GM12878 (cell line): ENCODE data around the gene LRRC26. TPM values are rescaled to one million over a fixed set of nuclear protein-coding genes. Genes with fewer than 3 reads are reported as not detected.
A peak's percentile ranks its signal among the peaks of the same experiment; 100 is the strongest.

ENCODE experiments used
- ATAC-seq: fragments of 200-7000 bp; cut with Tn5 transposase; 3 replicates; pipeline ENCODE4 v1.9.1; 2020; ENCODE audit warnings: mild to moderate bottlenecking, moderate library complexity
- BruUV-seq: library from RNA; stranded (reverse); fragments of 400-500 nt; replicated peaks from 2 replicates; lab custom pipeline; 2021; lab: Mats Ljungman, UMichigan
- CTCF ChIA-PET: fragments of 300-600 bp; sonication (Branson Sonifier 250); formaldehyde crosslinking; extraction: SDS; loops from one replicate; lab custom pipeline; 2021; ENCODE audit warnings: inconsistent platforms; lab: Yijun Ruan, JAX
- POLR2A ChIA-PET: fragments of 350-600 bp; formaldehyde crosslinking; extraction: SDS; loops from one replicate; lab custom pipeline; 2021; ENCODE audit warnings: inconsistent platforms; lab: Charles Lee
- RAD21 ChIA-PET: fragments of 300-600 bp; sonication (Branson Sonifier 250); formaldehyde crosslinking; loops from one replicate; lab custom pipeline; 2023; ENCODE audit warnings: antibody characterized with exemption; ENCODE audit not compliant: unreplicated experiment; lab: Charles Lee
- SMC1A ChIA-PET: fragments of 300-600 bp; sonication (Branson Sonifier 250); formaldehyde crosslinking; loops from one replicate; lab custom pipeline; 2023; ENCODE audit not compliant: unreplicated experiment, uncharacterized antibody; lab: Charles Lee
- DNase-seq: peaks from one replicate; pipeline ENCODE4 v3.0.0-alpha.2; 2011; ENCODE audit warnings: low read depth, low spot score
- FAIRE-seq: peaks from 3 replicates; lab custom pipeline; 2011; peaks lifted over from hg19 to GRCh38; lab: Jason Lieb, UNC
- H2AFZ ChIP-seq: 2 replicates; pipeline ENCODE4 v1.6.0; 2011; ENCODE audit warnings: low read depth, low read length, control low read depth; ENCODE audit not compliant: control insufficient read depth
- H3K27ac ChIP-seq: 2 replicates; pipeline ENCODE4 v1.5.1; 2011; ENCODE audit warnings: control low read depth; ENCODE audit not compliant: control insufficient read depth, insufficient read depth
- H3K27me3 ChIP-seq, 2 experiments: replicated peaks in 1 of 2; 2 replicates each; pipeline versions ENCODE4 v1.6.0 to v1.6.1; 2011; ENCODE audit warnings: low read length in 1 of 2; ENCODE audit not compliant: control insufficient read depth in 2 of 2, insufficient read depth in 2 of 2
- H3K36me3 ChIP-seq, 2 experiments: 2 replicates each; pipeline ENCODE4 v1.5.1; 2011; ENCODE audit warnings: low read length in 1 of 2; ENCODE audit not compliant: control insufficient read depth in 2 of 2, insufficient read depth in 2 of 2
- H3K4me1 ChIP-seq: 2 replicates; pipeline ENCODE4 v1.6.1; 2011; ENCODE audit warnings: mild to moderate bottlenecking, low read length, moderate library complexity, mixed read lengths; ENCODE audit not compliant: control insufficient read depth, insufficient read depth
- H3K4me2 ChIP-seq: 2 replicates; pipeline ENCODE4 v1.6.0; 2011; ENCODE audit warnings: control low read depth; ENCODE audit not compliant: control insufficient read depth, insufficient read depth
- H3K4me3 ChIP-seq: fragments of 200-600 bp; sonication (generic); 2 replicates; pipeline ENCODE4 v1.5.1; 2016
- H3K79me2 ChIP-seq: 2 replicates; pipeline ENCODE4 v1.6.0; 2011; ENCODE audit warnings: low read length; ENCODE audit not compliant: control insufficient read depth, insufficient read depth
- H3K9ac ChIP-seq: 2 replicates; pipeline ENCODE4 v1.8.0; 2011; ENCODE audit warnings: low read length, control low read depth, mixed read lengths; ENCODE audit not compliant: control insufficient read depth, insufficient read depth
- H3K9me3 ChIP-seq: replicated peaks from 3 replicates; pipeline ENCODE4 v1.5.1; 2011; ENCODE audit warnings: mild to moderate bottlenecking, low read length; ENCODE audit not compliant: control insufficient read depth, insufficient read depth
- H4K20me1 ChIP-seq: 2 replicates; pipeline ENCODE4 v1.6.0; 2011; ENCODE audit not compliant: control insufficient read depth, insufficient read depth
- BHLHE40 ChIP-seq, 2 experiments: fragments of 450-650 bp in 1 of 2; IDR thresholded peaks; 2 replicates each; pipeline ENCODE4 v1.6.1; 2011 to 2017; ENCODE audit warnings: low read depth in 2 of 2, borderline replicate concordance in 1 of 2, improper control_type of control experiment in 1 of 2, low read length in 1 of 2, mild to moderate bottlenecking in 1 of 2
- CHD4 ChIP-seq: fragments of 200-600 bp; sonication (generic); IDR thresholded peaks from 2 replicates; pipeline ENCODE4 v1.6.1; 2016; ENCODE audit warnings: mild to moderate bottlenecking
- CTCF ChIP-seq, 3 experiments: IDR thresholded peaks in 2 of 3; conservative IDR thresholded peaks in 1 of 3; 2 replicates each; pipeline ENCODE4 v1.5.1; 2011; ENCODE audit warnings: low read depth in 3 of 3, low read length in 3 of 3, mild to moderate bottlenecking in 3 of 3, control low read depth in 2 of 3, moderate library complexity in 2 of 3, inconsistent platforms in 1 of 3, mixed read lengths in 1 of 3; ENCODE audit not compliant: control insufficient read depth in 2 of 3, insufficient read depth in 1 of 3; ENCODE audit errors: extremely low read depth in 1 of 3
- HCFC1 ChIP-seq: fragments of 150-350 bp; IDR thresholded peaks from 2 replicates; pipeline ENCODE4 v1.6.1; 2014; ENCODE audit warnings: low read length
- HDGF ChIP-seq: fragments of 450-650 bp; IDR thresholded peaks from 2 replicates; pipeline ENCODE4 v1.6.1; 2016; ENCODE audit warnings: antibody characterized with exemption
- NBN ChIP-seq: fragments of 450-650 bp; IDR thresholded peaks from 2 replicates; pipeline ENCODE4 v1.6.1; 2016
- POLR2AphosphoS2 ChIP-seq: IDR thresholded peaks from 2 replicates; pipeline ENCODE4 v1.6.1; 2011; ENCODE audit warnings: low read depth, mild to moderate bottlenecking, low read length, improper control_type of control experiment, moderate library complexity
- RAD21 ChIP-seq: IDR thresholded peaks from 2 replicates; pipeline ENCODE4 v1.6.1; 2011; ENCODE audit warnings: mild to moderate bottlenecking, low read depth, low read length, moderate library complexity; ENCODE audit not compliant: insufficient read depth
- SIX5 ChIP-seq: IDR thresholded peaks from 2 replicates; pipeline ENCODE4 v1.6.1; 2011; ENCODE audit warnings: mild to moderate bottlenecking, low read depth, low read length, moderate library complexity; ENCODE audit not compliant: severe bottlenecking
- TCF7 ChIP-seq: IDR thresholded peaks from 2 replicates; pipeline ENCODE4 v1.6.1; 2014; ENCODE audit warnings: antibody characterized with exemption, borderline replicate concordance
- ZBTB4 ChIP-seq: fragments of 450-650 bp; formaldehyde crosslinking; IDR thresholded peaks from 2 replicates; pipeline ENCODE4 v1.4.0; 2022; ENCODE audit warnings: mild to moderate bottlenecking, moderate library complexity
- ZZZ3 ChIP-seq: IDR thresholded peaks from 2 replicates; pipeline ENCODE4 v1.6.1; 2011; ENCODE audit warnings: low read depth; ENCODE audit not compliant: control insufficient read depth, insufficient read length
- WGBS: methylation state at CpG from one replicate; pipeline ENCODE4 v1.1.6; 2016; ENCODE audit warnings: low lambda C conversion rate; ENCODE audit not compliant: insufficient replicate concordance, insufficient coverage; ENCODE audit errors: missing lambda C conversion rate; 5-methylcytosine and 5-hydroxymethylcytosine counted together
- in situ Hi-C: fragments of 300-500 bp; cut with MboI; formaldehyde crosslinking; loops from 9 replicates; pipeline ENCODE4 v1.14.3; 2018; ENCODE audit warnings: mixed read lengths
- intact Hi-C: fragments of 100-400 bp; cut with micrococcal nuclease; formaldehyde crosslinking; loops from one replicate; pipeline ENCODE4 v1.14.2; 2022; ENCODE audit not compliant: unreplicated experiment
- polyA plus RNA-seq, 11 experiments: library from polyadenylated mRNA; depleted of rRNA in 4 of 11; unstranded in 6 of 11; stranded (reverse) in 5 of 11; fragments of >200 nt; fragmentation: Nextera tagmentation in 4 of 11; fragmentation: Illumina TruSeq in 1 of 11; extraction: Ambion mirVana in 4 of 11; extraction: Trizol in 1 of 11; gene quantifications; 1 replicate in 1 of 11; 2 replicates in 10 of 11; pipeline versions ENCODE4 v1.2.1 to v1.2.3, GENCODE V29; 2011 to 2016; ENCODE audit warnings: inconsistent platforms in 2 of 11, missing spikeins in 2 of 11, low read depth in 1 of 11
- total RNA-seq, 4 experiments: library from RNA; depleted of rRNA in 3 of 4; stranded (reverse); fragments of >200 nt in 3 of 4; fragmentation: Illumina TruSeq in 1 of 4; extraction: Trizol in 1 of 4; gene quantifications; 2 replicates each; pipeline versions ENCODE4 v1.2.1 to v1.2.3, GENCODE V29; 2013 to 2021

The LRRC26 gene
- total and polyA plus RNA-seq, 10 of the 15 experiments (the other 5 are each of a cell fraction or from before 2014, with no cell fraction given) = 0.29 to 0.91 (median 0.64) TPM; not detected in 5

GRCh38 chr9:137162505-137163364 is 7.1 kb downstream of the LRRC26 start:
- BruUV-seq = no TSS peak
- Histone ChIP-seq H3K27me3 (peaks cover 0 to 2% of the 10 kb centered on the region in 2 experiments; a peak in 1 of 4 replicates), H4K20me1 (no peaks in the 10 kb centered on the region), H3K4me3 (no peak overlapping the region), H3K79me2 (no peaks in the 10 kb centered on the region), H2AFZ (no peak overlapping the region), H3K36me3 (no peaks in the 10 kb centered on the region), H3K4me2 (no peak overlapping the region), H3K4me1 (peaks cover 23% of the 10 kb centered on the region), H3K9ac (no peak overlapping the region), H3K9me3 (no peaks in the 10 kb centered on the region; the same call in 2 of the 3 replicates), H3K27ac (no peak overlapping the region)
- in situ Hi-C loops (no loop called here), intact Hi-C loops (no loop called here)
- ChIA-PET RAD21 (interaction anchor here (0.8 kb wide), 1 partner anchor 13 kb away, joined by 3 read pairs; no protein-coding TSS in a partner anchor), SMC1A (no interaction called here), CTCF (no interaction called here), POLR2A (interaction anchor here (1.8 kb wide), 1 partner anchor 12 kb away, joined by 5 read pairs; no protein-coding TSS in a partner anchor)
- TF ChIP-seq BHLHE40 (IDR thresholded peaks at IDR 0.05; ENCODE audit: borderline replicate concordance in 1 of 2, low read depth in 2 of 2, low read length in 1 of 2) = no peak
- no peak for TF ChIP-seq CHD4
- no peak for TF ChIP-seq HCFC1
- no peak for TF ChIP-seq HDGF
- no peak for TF ChIP-seq POLR2AphosphoS2
- 0 out of 2 replicates have a peak, but pooled peaks have one; percentile 3 for TF ChIP-seq RAD21
- no peak for TF ChIP-seq ZZZ3
- TF ChIP-seq CTCF (IDR thresholded peaks at IDR 0.05 in 2 of 3, conservative IDR thresholded peaks at IDR 0.05 in 1 of 3; ENCODE audit: control insufficient read depth in 2 of 3, extremely low read depth in 1 of 3, insufficient read depth in 1 of 3, low read depth in 3 of 3, low read length in 3 of 3) = peak in 1 of 3 experiments; percentile 19; a peak in 1 of 6 replicates
- TF ChIP-seq SIX5 = no peak
- TF ChIP-seq ZBTB4 (CRISPR knock-in tag) = no peak
- TF ChIP-seq NBN = no peak
- TF ChIP-seq TCF7 = no peak
- DNase-seq (no peak), ATAC-seq (no peak), FAIRE-seq (no peak)
- 79% methylated on average over 61 of the region's 74 CpGs for WGBS
